CD14-positive monocyte (primary cell): Measurements from ENCODE around the gene AZGP1. TPM values are rescaled to one million over a fixed set of nuclear protein-coding genes. Genes with fewer than 3 reads are reported as not detected.
"Not testable (repeated sequence)": the region's sequence is repeated elsewhere in the genome, so short reads cannot be mapped to it uniquely, and the experiment has no call there.

Experiments used
- DNase-seq, 3 donors: peaks; one replicate each; pipeline ENCODE4 v3.0.0-alpha.2; 2011 to 2022
- H2AFZ ChIP-seq: 2 replicates; pipeline ENCODE4 v1.6.0; 2012; ENCODE audit warnings: mild to moderate bottlenecking, low read depth, low read length, inconsistent platforms; ENCODE audit not compliant: insufficient read depth, poor library complexity, severe bottlenecking
- H3K27ac ChIP-seq, 2 donors: 1 replicate in 1 of 2; 2 replicates in 1 of 2; pipeline ENCODE4 v1.5.1; 2012 to 2013; ENCODE audit warnings: low read length in 2 of 2, control low read depth in 1 of 2, inconsistent platforms in 1 of 2, low read depth in 1 of 2, mild to moderate bottlenecking in 1 of 2
- H3K27me3 ChIP-seq, 2 donors: one replicate each; pipeline versions ENCODE4 v1.6.0 to v1.6.1; 2011 to 2013; ENCODE audit warnings: low read length in 2 of 2; ENCODE audit not compliant: control insufficient read depth in 2 of 2, insufficient read depth in 2 of 2
- H3K36me3 ChIP-seq, 2 donors: replicated peaks in 1 of 2; 1 replicate in 1 of 2; 2 replicates in 1 of 2; pipeline versions ENCODE4 v1.5.1 to v1.6.1; 2012 to 2013; ENCODE audit warnings: low read length in 2 of 2, control low read depth in 1 of 2, inconsistent platforms in 1 of 2, mild to moderate bottlenecking in 1 of 2; ENCODE audit not compliant: insufficient read depth in 2 of 2, control insufficient read depth in 1 of 2
- H3K4me1 ChIP-seq, 2 donors: 1 replicate in 1 of 2; 2 replicates in 1 of 2; pipeline versions ENCODE4 v1.5.1 to v1.6.1; 2012 to 2013; ENCODE audit warnings: low read length in 2 of 2, control low read depth in 1 of 2, inconsistent platforms in 1 of 2, mild to moderate bottlenecking in 1 of 2, moderate library complexity in 1 of 2; ENCODE audit not compliant: insufficient read depth in 2 of 2, control insufficient read depth in 1 of 2
- H3K4me2 ChIP-seq: replicated peaks from 2 replicates; pipeline ENCODE3; 2012; ENCODE audit warnings: low read length, moderate library complexity, mild to moderate bottlenecking; ENCODE audit not compliant: poor library complexity, severe bottlenecking; ENCODE audit errors: extremely low read depth
- H3K4me3 ChIP-seq, 3 experiments: fragments of 200-600 bp in 1 of 3; sonication (generic) in 1 of 3; replicated peaks in 1 of 3; 1 replicate in 2 of 3; 2 replicates in 1 of 3; pipeline ENCODE4 v1.5.1; 2011 to 2013; ENCODE audit warnings: low read length in 3 of 3, mild to moderate bottlenecking in 3 of 3, control low read depth in 2 of 3, low read depth in 2 of 3, inconsistent platforms in 1 of 3, moderate library complexity in 1 of 3
- H3K79me2 ChIP-seq: 2 replicates; pipeline ENCODE4 v1.6.0; 2012; ENCODE audit warnings: mild to moderate bottlenecking, control low read depth, inconsistent platforms, low read length, moderate library complexity; ENCODE audit not compliant: insufficient read depth
- H3K9ac ChIP-seq: 2 replicates; pipeline ENCODE4 v1.6.0; 2017; ENCODE audit warnings: low read length, mild to moderate bottlenecking; ENCODE audit not compliant: insufficient read depth, poor library complexity, severe bottlenecking
- H3K9me3 ChIP-seq, 2 donors: replicated peaks in 1 of 2; 1 replicate in 1 of 2; 2 replicates in 1 of 2; pipeline versions ENCODE4 v1.5.1 to v1.6.1; 2012 to 2013; ENCODE audit warnings: low read length in 2 of 2, control low read depth in 1 of 2; ENCODE audit not compliant: control insufficient read depth in 1 of 2, insufficient read depth in 1 of 2
- H4K20me1 ChIP-seq: 2 replicates; pipeline ENCODE4 v1.6.0; 2012; ENCODE audit warnings: mild to moderate bottlenecking, low read length, control low read depth, moderate library complexity; ENCODE audit not compliant: insufficient read depth
- H3K27ac Mint-ChIP-seq, 7 donors: one replicate each; pipeline ENCODE4 v1.8.0; 2020; ENCODE audit warnings: mild to moderate bottlenecking in 7 of 7, mixed read lengths in 7 of 7, moderate library complexity in 6 of 7, inconsistent platforms in 2 of 7
- H3K27me3 Mint-ChIP-seq, 3 donors: one replicate each; pipeline ENCODE4 v1.8.0; 2021 to 2022; ENCODE audit warnings: low read depth in 3 of 3, mild to moderate bottlenecking in 3 of 3, mixed read lengths in 3 of 3, moderate library complexity in 3 of 3, inconsistent platforms in 1 of 3
- H3K36me3 Mint-ChIP-seq, 2 donors: one replicate each; pipeline ENCODE4 v1.8.0; 2020; ENCODE audit warnings: mixed read lengths in 2 of 2, inconsistent platforms in 1 of 2, mild to moderate bottlenecking in 1 of 2
- H3K4me1 Mint-ChIP-seq: one replicate; pipeline ENCODE4 v1.8.0; 2020; ENCODE audit warnings: mild to moderate bottlenecking, mixed read lengths
- H3K4me3 Mint-ChIP-seq, 2 donors: one replicate each; pipeline ENCODE4 v1.8.0; 2020; ENCODE audit warnings: mild to moderate bottlenecking in 2 of 2, mixed read lengths in 2 of 2, moderate library complexity in 1 of 2
- H3K9me3 Mint-ChIP-seq, 7 donors: one replicate each; pipeline ENCODE4 v1.8.0; 2020 to 2022; ENCODE audit warnings: mixed read lengths in 7 of 7, mild to moderate bottlenecking in 6 of 7, moderate library complexity in 6 of 7, inconsistent platforms in 2 of 7
- CTCF ChIP-seq: fragments of 200-600 bp; IDR thresholded peaks from one replicate; pipeline ENCODE4 v1.8.0; 2022; ENCODE audit warnings: antibody characterized with exemption, mild to moderate bottlenecking
- WGBS: methylation state at CpG from one replicate; pipeline ENCODE4 v1.1.5; 2013; ENCODE audit warnings: missing lambda C conversion rate; ENCODE audit not compliant: insufficient coverage; 5-methylcytosine and 5-hydroxymethylcytosine counted together
- intact Hi-C, 2 donors: fragments of 100-400 bp; cut with micrococcal nuclease; formaldehyde crosslinking; loops; one replicate each; pipeline versions ENCODE4 v1.15.0 to v1.15.1; 2023
- polyA plus RNA-seq, 3 donors: library from polyadenylated mRNA; depleted of rRNA in 1 of 3; unstranded in 2 of 3; stranded (reverse) in 1 of 3; fragments of 300-500 nt in 2 of 3; fragments of >200 nt in 1 of 3; fragmentation: Illumina TruSeq in 2 of 3; gene quantifications; 1 replicate in 2 of 3; 2 replicates in 1 of 3; pipeline ENCODE4 v1.2.3, GENCODE V29; 2012 to 2021

Gene AZGP1
- polyA plus RNA-seq, 3 donors: not detected

GRCh38 chr7:99971242-99971641, 4.6 kb downstream of the AZGP1 start:
- Histone ChIP-seq H2AFZ (no peak overlapping the region), H3K4me3 (no peak overlapping the region), H3K79me2 (no peaks in the 10 kb centered on the region), H3K36me3 (no peaks in the 10 kb centered on the region), H4K20me1 (no peaks in the 10 kb centered on the region), H3K4me2 (no peak overlapping the region), H3K9me3 (no peaks in the 10 kb centered on the region), H3K9ac (no peak overlapping the region), H3K27ac (no peak overlapping the region), H3K27me3 (no peaks in the 10 kb centered on the region), H3K4me1 (no peaks in the 10 kb centered on the region)
- no peak for DNase-seq
- intact Hi-C loops: no loop called here
- WGBS: 67% methylated on average over 2 of the region's 4 CpGs
- H3K4me3 Mint-ChIP-seq: no peak overlapping the region
- TF ChIP-seq CTCF: no peak
- H3K9me3 Mint-ChIP-seq: peaks cover 0 to 6% (median 0%) of the 10 kb centered on the region in 7 donors
- no peaks in the 10 kb centered on the region for H3K36me3 Mint-ChIP-seq
- peaks cover 9 to 35% (median 9%) of the 10 kb centered on the region in 3 donors for H3K27me3 Mint-ChIP-seq
- H3K27ac Mint-ChIP-seq: no peak overlapping the region
- no peaks in the 10 kb centered on the region for H3K4me1 Mint-ChIP-seq

GRCh38 chr7:99969813-99970212, 6.0 kb downstream of the AZGP1 start:
- H3K27ac ChIP-seq, H4K20me1 ChIP-seq, H3K27ac Mint-ChIP-seq, H3K4me3 Mint-ChIP-seq, H3K9me3 Mint-ChIP-seq, H2AFZ ChIP-seq, H3K4me1 ChIP-seq, H3K36me3 ChIP-seq, H3K27me3 ChIP-seq, H3K36me3 Mint-ChIP-seq, H3K79me2 ChIP-seq, H3K9ac ChIP-seq, H3K4me3 ChIP-seq, DNase-seq, H3K4me1 Mint-ChIP-seq, intact Hi-C loops, H3K4me2 ChIP-seq, H3K9me3 ChIP-seq: not testable (repeated sequence)
- WGBS: no CpG with 5 or more reads among the region's 1 CpG
- H3K27me3 Mint-ChIP-seq: peaks cover 8 to 32% (median 10%) of the 10 kb centered on the region in 3 donors
